Bronchial epithelial cell (primary cell): ENCODE results near the gene DIS3L. TPM values are rescaled to one million over a fixed set of nuclear protein-coding genes. Genes with fewer than 3 reads are reported as not detected.
"Not testable (repeated sequence)": the region's sequence is repeated elsewhere in the genome, so short reads cannot be mapped to it uniquely, and the experiment has no call there.

ENCODE experiments used
- DNase-seq: peaks from one replicate; pipeline ENCODE4 v3.0.0-alpha.2; 2010; ENCODE audit warnings: low read depth
- FAIRE-seq: peaks from 2 replicates; lab custom pipeline; 2011; peaks lifted over from hg19 to GRCh38; lab: Jason Lieb, UNC
- H3K27me3 ChIP-seq: 2 replicates; pipeline ENCODE4 v1.5.1; 2011; ENCODE audit warnings: low read length; ENCODE audit not compliant: control insufficient read depth, insufficient read depth
- H3K36me3 ChIP-seq: 2 replicates; pipeline ENCODE4 v1.5.1; 2011; ENCODE audit warnings: low read length; ENCODE audit not compliant: control insufficient read depth, insufficient read depth
- H3K4me3 ChIP-seq: 2 replicates; pipeline ENCODE4 v1.5.1; 2011; ENCODE audit warnings: mild to moderate bottlenecking, low read depth, low read length, control low read depth
- total RNA-seq: library from RNA; depleted of rRNA; stranded (reverse); fragments of >200 nt; gene quantifications from 2 replicates; pipeline ENCODE4 v1.2.1, GENCODE V29; 2014
- TF ChIP-seq, protein P1 (sequence below): IDR thresholded peaks from 2 replicates; pipeline ENCODE4 v1.5.1; 2011; ENCODE audit warnings: mild to moderate bottlenecking, moderate library complexity, low read length, control low read depth, inconsistent platforms; ENCODE audit not compliant: insufficient read depth, severe bottlenecking

The DIS3L gene
- total RNA-seq, 1 donor from 2014 or later, result 19.2 TPM

DNA sequence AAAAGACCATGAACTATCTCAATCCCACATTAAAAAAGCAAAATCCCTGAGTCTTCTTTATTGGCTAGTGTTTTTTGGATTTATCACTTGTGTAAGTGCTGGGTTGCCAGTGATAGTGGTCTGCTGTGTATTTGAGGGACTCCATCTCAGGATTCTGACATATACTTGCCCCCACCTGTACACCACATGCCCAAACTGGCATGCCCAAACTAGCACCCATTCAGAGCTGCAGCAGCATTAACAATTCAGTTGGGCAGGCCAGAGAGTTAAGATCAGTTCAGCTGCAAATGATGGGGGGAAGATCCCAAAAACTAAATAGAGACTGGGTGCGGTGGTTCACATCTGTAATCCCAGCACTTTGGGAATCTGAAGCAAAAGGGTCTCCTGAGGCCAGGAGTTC lies 69.4 kb downstream of the DIS3L start:
- H3K4me3 ChIP-seq, result no peak overlapping the region
- FAIRE-seq (no peak), DNase-seq (peak; percentile 58)
- no peaks in the 10 kb centered on the region for H3K36me3 ChIP-seq
- no peaks in the 10 kb centered on the region for H3K27me3 ChIP-seq
- TF ChIP-seq, protein P1, sequence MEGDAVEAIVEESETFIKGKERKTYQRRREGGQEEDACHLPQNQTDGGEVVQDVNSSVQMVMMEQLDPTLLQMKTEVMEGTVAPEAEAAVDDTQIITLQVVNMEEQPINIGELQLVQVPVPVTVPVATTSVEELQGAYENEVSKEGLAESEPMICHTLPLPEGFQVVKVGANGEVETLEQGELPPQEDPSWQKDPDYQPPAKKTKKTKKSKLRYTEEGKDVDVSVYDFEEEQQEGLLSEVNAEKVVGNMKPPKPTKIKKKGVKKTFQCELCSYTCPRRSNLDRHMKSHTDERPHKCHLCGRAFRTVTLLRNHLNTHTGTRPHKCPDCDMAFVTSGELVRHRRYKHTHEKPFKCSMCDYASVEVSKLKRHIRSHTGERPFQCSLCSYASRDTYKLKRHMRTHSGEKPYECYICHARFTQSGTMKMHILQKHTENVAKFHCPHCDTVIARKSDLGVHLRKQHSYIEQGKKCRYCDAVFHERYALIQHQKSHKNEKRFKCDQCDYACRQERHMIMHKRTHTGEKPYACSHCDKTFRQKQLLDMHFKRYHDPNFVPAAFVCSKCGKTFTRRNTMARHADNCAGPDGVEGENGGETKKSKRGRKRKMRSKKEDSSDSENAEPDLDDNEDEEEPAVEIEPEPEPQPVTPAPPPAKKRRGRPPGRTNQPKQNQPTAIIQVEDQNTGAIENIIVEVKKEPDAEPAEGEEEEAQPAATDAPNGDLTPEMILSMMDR, result no peak

DNA sequence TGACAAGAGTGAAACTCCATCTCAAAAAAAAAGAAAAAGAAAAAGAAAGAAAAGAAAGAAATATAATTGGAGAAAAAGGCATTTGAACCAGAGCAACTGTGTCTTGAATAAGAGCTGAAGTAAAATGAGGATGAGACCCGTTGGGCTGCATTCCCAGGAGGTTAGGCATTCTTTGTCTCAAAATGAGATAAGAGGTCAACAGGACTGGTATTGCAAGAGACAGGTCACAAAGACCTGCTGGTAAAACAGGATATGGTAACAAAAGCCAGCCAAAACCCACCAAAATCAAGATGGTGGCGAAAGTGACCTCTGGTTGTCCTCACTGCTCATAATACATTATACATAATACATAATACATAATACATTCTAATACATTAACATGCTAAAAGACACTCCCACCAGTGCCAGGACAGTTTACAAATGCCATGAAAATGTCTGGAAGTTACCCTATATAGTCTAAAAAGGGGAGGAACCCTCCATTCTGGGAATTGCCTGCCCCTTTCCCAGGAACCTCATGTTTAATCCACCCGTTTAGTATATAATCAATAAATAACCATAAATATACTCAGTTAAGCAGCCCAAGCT lies 71.7 kb downstream of the DIS3L start:
- FAIRE-seq, result no peak
- no peak for DNase-seq
- H3K4me3 ChIP-seq, result no peak overlapping the region
- H3K36me3 ChIP-seq, result no peaks in the 10 kb centered on the region
- H3K27me3 ChIP-seq, result no peaks in the 10 kb centered on the region
- TF ChIP-seq, protein P1, result no peak

DNA sequence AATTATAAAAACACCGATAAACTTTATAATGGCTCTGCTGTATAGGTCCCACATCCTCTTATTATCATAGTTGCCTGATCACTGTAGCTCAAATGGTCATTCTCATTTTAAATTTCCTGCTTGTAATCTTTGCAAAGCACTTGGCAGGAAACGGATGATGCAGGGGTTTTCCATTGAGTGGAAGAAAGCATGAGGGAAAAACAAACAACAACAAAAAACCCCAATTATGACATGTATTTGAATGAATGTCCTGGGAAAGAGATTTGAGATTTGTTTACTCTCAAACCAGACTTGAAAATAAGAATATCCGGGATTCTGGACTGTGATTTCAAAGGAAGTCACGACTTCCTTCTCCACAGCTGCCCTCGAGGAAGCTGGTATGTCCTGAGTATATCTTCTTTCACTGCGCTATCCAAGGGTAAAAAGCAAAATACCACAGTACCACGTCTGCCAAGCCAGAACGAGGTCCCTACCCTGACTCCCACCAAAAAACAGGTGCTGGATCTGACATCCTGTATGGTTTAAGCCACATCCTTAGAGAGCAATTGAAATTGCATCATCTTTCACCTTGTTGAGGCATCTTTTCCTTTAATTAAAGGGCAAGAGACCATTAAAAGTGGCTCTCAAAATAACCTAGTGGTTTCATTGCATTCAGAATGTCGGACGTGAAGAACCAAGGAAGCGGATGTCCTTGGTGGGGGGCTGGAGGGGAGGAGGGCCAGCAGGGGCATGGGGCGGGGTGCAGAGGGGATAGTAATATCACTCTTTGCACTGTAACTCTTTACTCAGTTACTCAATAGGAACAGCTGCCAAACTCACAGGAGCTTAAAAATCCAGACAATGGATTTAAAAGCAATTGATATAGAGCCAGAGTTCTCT lies 76.6 kb downstream of the DIS3L start:
- FAIRE-seq (no peak), DNase-seq (peak; percentile 60)
- peak overlapping the region; percentile 21 for H3K4me3 ChIP-seq
- H3K36me3 ChIP-seq, result no peaks in the 10 kb centered on the region
- no peaks in the 10 kb centered on the region for H3K27me3 ChIP-seq
- TF ChIP-seq, protein P1, result no peak

DNA sequence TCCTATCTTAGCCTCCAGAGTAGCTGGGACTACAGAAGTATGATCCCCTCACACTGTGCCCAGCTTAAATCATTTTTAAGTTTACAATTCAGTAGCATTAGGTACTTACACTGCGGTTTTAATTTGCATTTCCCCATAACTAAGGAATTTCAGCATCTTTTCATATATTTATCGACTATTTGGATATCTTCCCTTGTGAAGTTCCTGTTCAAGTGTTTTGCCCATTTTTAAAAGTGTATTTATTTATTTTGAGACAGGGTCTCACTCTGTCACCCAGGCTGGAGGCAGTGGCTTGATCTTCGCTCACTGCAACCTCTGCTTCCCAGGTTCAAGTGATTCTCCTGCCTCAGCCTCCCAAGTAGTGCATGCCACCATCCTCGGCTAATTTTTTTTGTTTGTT lies 80.8 kb downstream of the DIS3L start:
- DNase-seq, result no peak

DNA sequence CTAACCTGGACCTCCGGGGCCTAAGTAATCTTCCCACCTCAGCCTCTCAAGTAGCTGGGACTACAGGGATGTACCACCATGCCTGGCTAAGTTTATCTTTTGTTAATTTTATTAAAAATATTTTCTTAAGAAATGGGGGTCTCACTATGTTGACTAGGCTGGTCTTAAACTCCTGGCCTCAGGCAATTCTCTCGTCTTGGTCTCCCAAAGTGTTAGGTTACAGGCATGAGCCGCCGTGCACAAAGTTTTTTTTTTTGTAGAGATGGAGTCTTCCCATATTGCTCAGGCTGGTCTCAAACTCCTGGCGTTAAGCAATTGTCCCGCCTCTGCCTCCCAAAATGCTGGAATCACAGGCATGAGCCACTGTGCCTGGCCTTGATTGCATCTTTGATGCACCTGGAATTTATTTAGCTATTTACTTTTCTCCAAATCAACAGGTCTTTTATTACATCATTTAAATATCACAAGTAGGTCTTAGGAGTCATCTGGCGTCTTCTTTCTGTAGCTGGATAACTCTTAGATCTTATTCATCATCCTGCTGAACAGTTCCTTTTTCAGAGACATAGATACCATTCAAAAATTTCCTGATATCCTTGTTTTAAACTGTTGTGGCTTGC lies 85.6 kb downstream of the DIS3L start:
- Histone ChIP-seq H3K4me3 (no peak overlapping the region), H3K36me3 (no peaks in the 10 kb centered on the region), H3K27me3 (no peaks in the 10 kb centered on the region)
- FAIRE-seq (no peak), DNase-seq (no peak)
- TF ChIP-seq, protein P1, result no peak

More for the DNA sequence above, 80.8 kb downstream of the DIS3L start:
- Histone ChIP-seq H3K4me3 (no peak overlapping the region), H3K36me3 (no peaks in the 10 kb centered on the region), H3K27me3 (no peaks in the 10 kb centered on the region)
- TF ChIP-seq, protein P1, result no peak
- no peak for FAIRE-seq

DNA sequence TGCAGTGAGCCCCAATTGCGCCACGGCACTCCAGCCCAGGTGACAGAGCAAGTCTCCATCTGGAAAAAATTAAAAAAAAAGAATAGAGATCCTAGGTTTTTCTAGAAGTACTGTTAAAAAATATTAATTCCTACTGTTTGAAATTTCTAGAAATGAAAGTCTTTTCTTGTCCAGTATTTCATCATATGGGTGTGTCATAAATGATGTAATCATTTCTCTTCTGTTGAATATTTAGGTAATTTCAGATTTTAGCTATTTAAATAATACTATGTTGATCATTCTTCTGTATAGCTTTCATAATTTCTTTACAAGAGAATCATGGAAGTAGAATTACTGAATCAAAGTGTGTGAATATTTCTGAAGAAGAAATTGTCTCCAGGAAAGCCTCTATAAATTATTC lies 88.0 kb downstream of the DIS3L start:
- DNase-seq, FAIRE-seq, H3K27me3 ChIP-seq, H3K4me3 ChIP-seq, H3K36me3 ChIP-seq: not testable (repeated sequence)
